KMS-11 (cell line): ENCODE measurements around the gene REXO2.

Experiments used
- H2AFZ ChIP-seq: fragments of 200-600 bp; sonication (generic); 2 replicates; pipeline ENCODE4 v1.6.1; 2016; ENCODE audit warnings: antibody characterized with exemption, mixed run types, low read depth
- H3K27ac ChIP-seq: fragments of 200-600 bp; sonication (generic); 2 replicates; pipeline ENCODE4 v1.6.1; 2016; ENCODE audit warnings: mild to moderate bottlenecking, mixed run types
- H3K27me3 ChIP-seq: fragments of 200-600 bp; sonication (generic); 2 replicates; pipeline ENCODE4 v1.6.1; 2017; ENCODE audit warnings: mild to moderate bottlenecking, low read depth, mixed run types, moderate library complexity; ENCODE audit not compliant: insufficient read depth
- H3K36me3 ChIP-seq: fragments of 200-600 bp; sonication (generic); 2 replicates; pipeline ENCODE4 v1.6.1; 2017; ENCODE audit warnings: mild to moderate bottlenecking, mixed run types; ENCODE audit not compliant: insufficient read depth
- H3K4me1 ChIP-seq: fragments of 200-600 bp; sonication (generic); 2 replicates; pipeline ENCODE4 v1.6.1; 2016; ENCODE audit warnings: mild to moderate bottlenecking, low read depth, mixed run types; ENCODE audit not compliant: poor library complexity, severe bottlenecking
- H3K4me2 ChIP-seq: fragments of 200-600 bp; sonication (generic); 2 replicates; pipeline ENCODE4 v1.7.0; 2016; ENCODE audit warnings: mild to moderate bottlenecking, mixed run types
- H3K4me3 ChIP-seq: fragments of 200-600 bp; sonication (generic); IDR thresholded peaks from 2 replicates; pipeline ENCODE4 v1.6.1; 2017; ENCODE audit warnings: low read depth, low read length, mixed read lengths; ENCODE audit not compliant: insufficient read depth
- H3K79me2 ChIP-seq: fragments of 200-600 bp; sonication (generic); 2 replicates; pipeline ENCODE4 v1.6.1; 2016; ENCODE audit warnings: low read depth, mixed run types; ENCODE audit not compliant: insufficient read depth
- H3K9ac ChIP-seq: fragments of 200-600 bp; sonication (generic); 2 replicates; pipeline ENCODE4 v1.6.1; 2016; ENCODE audit warnings: mild to moderate bottlenecking, mixed run types
- H4K20me1 ChIP-seq: fragments of 200-600 bp; sonication (generic); 2 replicates; pipeline ENCODE4 v1.6.1; 2016; ENCODE audit warnings: mild to moderate bottlenecking, mixed run types; ENCODE audit not compliant: insufficient read depth
- CTCF ChIP-seq: fragments of 200-600 bp; sonication (generic); conservative IDR thresholded peaks from 2 replicates; pipeline ENCODE4 v1.6.1; 2017; ENCODE audit warnings: low read depth, mild to moderate bottlenecking, antibody characterized with exemption, low read length, moderate library complexity, mixed read lengths

The REXO2 gene

GRCh38 chr11:114416441-114416961 is 22.8 kb upstream of the REXO2 start:
- Histone ChIP-seq H3K4me3 (no peak overlapping the region), H3K4me2 (no peak overlapping the region), H2AFZ (no peak overlapping the region), H3K36me3 (no peaks in the 10 kb centered on the region), H3K27me3 (no peaks in the 10 kb centered on the region), H3K4me1 (no peaks in the 10 kb centered on the region), H3K79me2 (no peaks in the 10 kb centered on the region), H3K27ac (no peak overlapping the region), H3K9ac (no peak overlapping the region), H4K20me1 (no peaks in the 10 kb centered on the region)
- no peak for TF ChIP-seq CTCF

- H4K20me1 ChIP-seq = no peaks in the 10 kb centered on the region
- no peaks in the 10 kb centered on the region for H3K79me2 ChIP-seq
- H3K4me3 ChIP-seq = no peak overlapping the region
- H2AFZ ChIP-seq = no peak overlapping the region
- no peak overlapping the region for H3K27ac ChIP-seq
- no peaks in the 10 kb centered on the region for H3K27me3 ChIP-seq
- no peak for TF ChIP-seq CTCF
- H3K4me2 ChIP-seq = no peak overlapping the region
- no peaks in the 10 kb centered on the region for H3K4me1 ChIP-seq
- H3K36me3 ChIP-seq = no peaks in the 10 kb centered on the region
- no peak overlapping the region for H3K9ac ChIP-seq
Observed at GRCh38 chr11:114426280-114426679, 13.0 kb upstream of the REXO2 start.

- H3K79me2 ChIP-seq = no peaks in the 10 kb centered on the region
- no peak overlapping the region for H3K27ac ChIP-seq
- TF ChIP-seq CTCF = no peak
- H3K36me3 ChIP-seq = no peaks in the 10 kb centered on the region
- no peaks in the 10 kb centered on the region for H3K4me1 ChIP-seq
- H3K4me3 ChIP-seq = no peak overlapping the region
- no peak overlapping the region for H3K9ac ChIP-seq
- H3K27me3 ChIP-seq = no peaks in the 10 kb centered on the region
- H2AFZ ChIP-seq = no peak overlapping the region
- H4K20me1 ChIP-seq = no peaks in the 10 kb centered on the region
- H3K4me2 ChIP-seq = no peak overlapping the region
Observed at GRCh38 chr11:114430290-114430689, 9.0 kb upstream of the REXO2 start.

GRCh38 chr11:114432893-114433292 is 6.4 kb upstream of the REXO2 start:
- Histone ChIP-seq H3K27me3 (no peaks in the 10 kb centered on the region), H3K9ac (no peak overlapping the region), H3K79me2 (no peaks in the 10 kb centered on the region), H2AFZ (no peak overlapping the region), H3K27ac (no peak overlapping the region), H3K4me3 (no peak overlapping the region), H3K4me1 (no peaks in the 10 kb centered on the region), H4K20me1 (no peaks in the 10 kb centered on the region), H3K36me3 (no peaks in the 10 kb centered on the region), H3K4me2 (no peak overlapping the region)
- no peak for TF ChIP-seq CTCF

- TF ChIP-seq CTCF = no peak
- Histone ChIP-seq H4K20me1 (no peaks in the 10 kb centered on the region), H3K36me3 (no peaks in the 10 kb centered on the region), H3K4me1 (no peaks in the 10 kb centered on the region), H3K9ac (no peak overlapping the region), H3K79me2 (no peaks in the 10 kb centered on the region), H3K4me3 (no peak overlapping the region), H3K4me2 (no peak overlapping the region), H3K27ac (no peak overlapping the region), H3K27me3 (no peaks in the 10 kb centered on the region), H2AFZ (no peak overlapping the region)
Observed at GRCh38 chr11:114433376-114433775, 5.9 kb upstream of the REXO2 start.
